NCI-H345 treated with DMSO at 0.1 percent for 48 hours (cell line): ENCODE measurements around the gene RALY.
"Not testable (repeated sequence)": the region's sequence is repeated elsewhere in the genome, so short reads cannot be mapped to it uniquely, and the experiment has no call there.

Source experiments
- DNase-seq: peaks from one replicate; lab custom pipeline; 2025; ENCODE audit not compliant: unreplicated experiment; lab: John Stamatoyannopoulos, UW

RALY gene

DNA sequence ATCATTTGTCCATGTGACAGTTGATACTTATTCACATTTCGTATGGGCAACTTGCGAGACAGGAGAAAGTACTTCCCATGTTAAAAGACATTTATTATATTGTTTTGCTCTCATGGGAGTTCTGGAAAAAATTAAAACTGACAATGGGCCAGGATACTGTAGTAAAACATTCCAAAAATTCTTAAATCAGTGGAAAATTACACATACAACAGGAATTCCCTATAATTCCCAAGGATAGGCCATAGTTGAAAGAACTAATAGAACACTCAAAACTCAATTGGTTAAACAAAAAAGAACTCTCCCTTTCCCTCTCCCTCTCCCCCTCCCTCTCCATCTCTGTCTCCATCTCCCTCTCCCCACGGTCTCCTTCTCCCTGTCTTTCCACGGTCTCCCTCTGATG, 137.8 kb downstream of the RALY start:
- no peak for DNase-seq

DNA sequence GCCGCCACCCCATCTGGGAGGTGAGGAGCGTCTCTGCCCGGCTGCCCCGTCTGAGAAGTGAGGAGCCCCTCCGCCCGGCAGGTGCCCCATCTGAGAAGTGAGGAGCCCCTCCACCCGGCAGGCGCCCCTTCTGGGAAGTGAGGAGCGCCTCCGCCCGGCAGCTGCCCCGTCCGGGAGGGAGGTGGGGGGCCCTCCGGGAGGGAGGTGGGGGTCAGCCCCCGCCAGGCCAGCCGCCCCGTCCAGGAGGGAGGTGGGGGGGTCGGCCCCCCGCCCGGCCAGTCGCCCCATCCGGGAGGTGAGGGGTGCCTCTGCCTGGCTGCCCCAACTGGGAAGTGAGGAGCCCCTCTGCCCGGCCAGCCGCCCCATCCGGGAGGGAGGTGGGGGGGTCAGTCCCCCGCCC, 138.8 kb downstream of the RALY start:
- not testable (repeated sequence) for DNase-seq

DNA sequence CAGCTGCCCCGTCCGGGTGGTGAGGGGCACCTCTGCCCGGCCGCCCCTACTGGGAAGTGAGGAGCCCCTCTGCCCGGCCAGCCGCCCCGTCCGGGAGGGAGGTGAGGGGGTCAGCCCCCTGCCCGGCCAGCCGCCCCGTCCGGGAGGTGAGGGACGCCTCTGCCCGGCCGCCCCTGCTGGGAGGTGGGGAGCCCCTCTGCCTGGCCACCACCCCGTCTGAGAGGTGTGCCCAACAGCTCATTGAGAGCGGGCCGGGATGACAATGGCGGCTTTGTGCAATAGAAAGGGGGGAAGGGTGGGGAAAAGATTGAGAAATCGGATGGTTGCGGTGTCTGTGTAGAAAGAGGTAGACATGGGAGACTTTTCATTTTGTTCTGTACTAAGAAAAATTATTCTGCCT, 139.2 kb downstream of the RALY start:
- not testable (repeated sequence) for DNase-seq

- not testable (repeated sequence) for DNase-seq
Measured at GRCh38 chr20:34133365-34133860, 139.7 kb downstream of the RALY start.
